LHCN-M2 (cell line): ENCODE results near the gene CHRNA4. TPM values are rescaled to one million over a fixed set of nuclear protein-coding genes. Genes with fewer than 3 reads are reported as not detected.

Experiments used
- DNase-seq: peaks from one replicate; pipeline ENCODE4 v3.0.0-alpha.2; 2012; ENCODE audit warnings: low read depth
- total RNA-seq: library from RNA; depleted of rRNA; stranded (reverse); fragments of >200 nt; gene quantifications from 2 replicates; pipeline ENCODE4 v1.2.3, GENCODE V29; 2014

Gene CHRNA4
- total RNA-seq, 1 experiment from 2014 or later: not detected

DNA sequence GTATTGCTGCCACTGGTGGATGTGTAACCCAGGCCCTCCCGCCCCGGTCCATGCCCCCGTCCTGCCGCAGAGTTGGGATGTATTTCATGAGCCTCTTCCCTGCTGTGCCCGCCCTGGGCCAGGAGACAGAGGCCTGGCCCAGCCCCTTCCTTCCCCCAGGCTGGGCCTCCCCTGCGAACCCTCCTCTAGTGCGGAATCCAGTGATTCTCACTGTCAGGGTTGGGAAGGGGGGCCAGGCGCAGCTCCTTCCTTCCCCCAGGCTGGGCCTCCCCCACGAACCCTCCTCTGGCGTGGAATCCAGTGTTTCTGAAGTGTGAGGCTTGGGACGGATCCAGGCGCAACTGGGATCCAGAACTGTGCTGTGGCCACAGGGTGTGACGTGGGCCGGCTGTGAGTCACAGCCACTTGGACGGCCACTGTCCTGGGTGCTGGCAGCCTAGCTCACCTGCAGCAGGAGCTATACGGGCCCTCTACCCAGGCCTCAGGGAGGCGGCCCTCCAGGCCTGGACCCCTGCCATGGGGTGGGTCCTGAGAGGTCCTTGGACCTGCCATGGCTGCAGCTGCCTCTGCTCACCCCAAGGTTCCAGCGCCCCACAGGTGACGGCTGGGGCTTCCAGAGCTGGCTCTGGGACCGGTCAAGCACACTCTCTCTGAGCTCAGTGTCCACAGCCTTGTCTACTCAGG is 39.9 kb downstream of the CHRNA4 start:
- no peak for DNase-seq

DNA sequence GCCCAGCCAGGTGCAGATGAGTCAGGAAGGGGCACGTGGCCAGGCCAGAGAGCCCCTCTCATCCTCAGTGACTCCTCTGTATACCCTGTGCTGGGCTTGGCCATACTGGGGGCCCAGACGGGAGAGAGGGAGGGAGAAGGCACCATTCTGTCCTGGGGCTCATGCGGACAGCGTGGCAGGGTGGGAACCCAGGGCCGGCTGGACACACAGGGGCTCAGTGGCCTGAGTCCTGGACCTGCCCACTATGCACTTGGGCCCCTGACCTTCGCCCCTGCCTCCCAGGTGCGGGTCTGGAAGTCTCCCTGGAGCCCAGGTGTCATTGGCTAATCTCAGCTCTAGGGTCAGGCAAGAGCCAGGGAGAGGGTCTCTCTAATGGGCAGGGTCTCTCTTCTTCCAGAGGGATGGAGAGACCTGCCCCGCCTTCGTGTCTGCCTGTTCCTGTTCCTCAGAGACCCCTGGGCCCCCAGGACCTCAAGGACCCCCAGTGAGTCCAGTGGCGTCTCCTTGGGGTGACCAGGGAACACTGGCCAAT is 40.5 kb downstream of the CHRNA4 start:
- DNase-seq: no peak

DNA sequence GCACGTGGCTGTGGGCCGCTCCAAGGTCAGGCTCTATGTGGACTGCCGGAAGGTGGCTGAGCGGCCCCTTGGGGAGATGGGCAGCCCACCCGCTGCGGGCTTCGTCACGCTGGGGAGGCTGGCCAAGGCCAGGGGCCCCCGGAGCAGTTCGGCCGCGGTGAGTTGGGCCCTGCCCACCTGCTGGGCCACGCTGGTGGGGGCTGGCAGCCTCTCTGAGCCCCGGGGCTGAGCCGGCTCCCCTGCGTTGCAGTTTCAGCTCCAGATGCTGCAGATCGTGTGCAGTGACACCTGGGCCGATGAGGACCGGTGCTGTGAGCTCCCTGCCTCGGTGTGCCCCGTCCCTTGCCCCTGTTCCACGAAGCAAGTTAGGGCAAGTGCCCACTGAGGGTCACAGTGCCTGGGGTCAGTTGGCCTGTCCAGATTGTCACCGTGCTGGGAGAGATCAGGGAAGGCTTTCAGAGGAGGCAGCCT is 41.1 kb downstream of the CHRNA4 start:
- DNase-seq: no peak

DNA sequence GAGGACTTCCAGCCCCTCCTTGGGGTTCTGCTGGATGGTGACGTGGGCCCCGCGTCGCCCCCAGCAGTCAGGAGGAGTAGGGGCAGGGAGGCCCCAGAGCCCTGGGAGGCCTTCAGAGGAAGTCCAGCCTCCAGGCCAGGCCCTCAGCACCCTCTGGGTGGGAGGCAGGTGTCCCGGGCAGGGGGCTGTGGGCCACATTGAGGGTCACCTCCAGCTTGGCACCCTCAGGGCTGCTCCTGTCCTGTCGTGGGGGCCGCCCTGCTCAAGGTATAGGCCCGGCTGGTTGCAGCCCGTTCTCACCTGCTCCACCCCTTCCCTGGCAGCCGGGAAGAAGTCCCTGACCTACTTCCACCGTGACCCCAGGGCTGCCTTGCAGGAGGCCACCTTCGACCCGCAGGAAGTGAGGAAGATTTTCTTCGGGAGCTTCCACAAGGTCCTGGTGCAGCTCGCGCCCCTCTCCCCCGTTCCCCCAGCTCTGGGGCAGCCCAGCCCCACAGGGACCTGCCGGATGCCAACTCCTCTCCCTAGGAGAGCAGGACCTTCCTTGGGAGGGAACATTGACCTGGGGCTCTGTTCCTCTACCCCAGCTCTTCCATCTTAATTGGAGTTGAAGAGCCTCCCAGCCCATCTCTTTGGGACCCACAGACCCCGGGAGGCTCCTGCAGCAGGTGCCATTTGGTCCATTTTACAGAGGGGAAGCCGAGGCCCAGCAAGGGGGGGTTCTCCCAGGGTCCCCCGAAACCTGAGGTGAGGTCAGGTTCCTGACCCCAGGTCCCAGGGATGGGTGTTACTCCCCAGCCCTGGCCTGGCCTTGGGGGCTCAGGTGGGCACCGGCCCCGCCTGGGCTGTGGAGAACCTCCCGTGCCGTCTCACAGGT is 41.7 kb downstream of the CHRNA4 start:
- DNase-seq: no peak

DNA sequence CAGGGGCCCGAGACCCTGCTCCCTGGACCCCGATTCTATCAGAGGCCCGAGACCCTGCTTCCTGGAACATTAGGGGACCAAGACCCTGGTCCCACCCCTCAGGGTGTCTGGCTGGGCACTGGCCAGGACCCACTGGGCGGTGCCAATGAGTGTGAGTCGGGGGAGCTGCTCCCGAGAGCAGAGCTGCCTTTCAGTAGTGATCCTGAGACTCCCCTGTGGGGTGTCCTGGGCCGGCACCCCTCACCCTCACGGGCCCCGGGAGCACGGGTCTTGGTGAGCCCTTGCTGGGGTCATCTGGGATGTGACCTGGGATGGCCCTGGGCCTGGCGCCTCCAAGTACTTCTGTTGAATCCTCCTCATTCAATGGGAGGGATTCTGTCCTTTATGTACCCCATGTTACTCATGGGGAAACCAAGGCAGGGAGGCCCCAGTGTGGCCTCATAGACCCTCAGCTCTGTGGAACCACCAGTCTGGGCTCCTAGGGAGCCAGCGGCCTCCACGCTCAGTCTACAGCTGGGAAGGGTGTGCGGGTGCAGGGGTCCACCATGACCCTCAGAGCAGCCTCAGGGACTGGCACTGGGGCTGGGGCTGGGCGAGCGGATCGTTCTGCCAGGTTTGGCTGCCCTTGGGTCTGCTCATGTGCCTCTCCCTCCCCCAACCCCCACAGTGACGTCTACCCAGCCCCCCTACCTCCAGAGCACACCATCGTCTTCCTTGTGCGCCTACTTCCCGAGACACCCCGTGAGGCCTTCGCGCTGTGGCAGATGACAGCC is 42.6 kb downstream of the CHRNA4 start:
- no peak for DNase-seq

DNA sequence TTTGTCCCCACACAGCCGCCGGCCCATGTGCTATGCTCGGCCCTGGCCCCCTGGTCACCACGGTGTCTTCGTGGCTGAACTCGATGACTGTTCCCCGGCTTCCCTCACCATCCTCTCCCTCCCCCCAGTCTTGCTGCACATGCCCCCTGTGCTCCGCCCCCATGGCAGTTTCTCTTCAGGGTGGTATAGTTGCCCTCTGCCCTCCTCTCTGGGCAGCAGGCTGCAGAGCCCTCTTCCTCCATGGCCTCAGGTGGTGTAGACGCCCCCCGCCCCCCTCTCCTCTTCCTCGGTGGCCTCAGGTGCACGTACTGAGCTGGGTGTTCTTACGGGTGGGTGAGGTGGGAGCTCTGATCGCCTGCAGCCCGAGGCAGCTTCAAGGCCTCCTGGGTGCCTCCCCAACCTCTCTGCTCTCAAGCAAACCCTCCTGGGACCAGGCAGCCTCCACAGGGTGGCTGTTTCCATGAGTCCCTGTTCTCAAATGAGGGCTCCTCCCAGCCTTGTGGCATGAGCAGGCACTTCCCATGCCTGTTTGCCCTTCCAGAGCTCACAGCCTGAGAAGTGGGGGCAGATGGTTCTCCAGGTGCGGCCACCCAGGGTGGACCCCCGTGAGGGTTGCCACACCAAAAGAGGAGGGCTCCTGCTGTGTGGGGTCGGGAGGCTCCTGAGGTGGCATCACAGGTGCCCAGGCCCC is 43.4 kb downstream of the CHRNA4 start:
- no peak for DNase-seq

DNA sequence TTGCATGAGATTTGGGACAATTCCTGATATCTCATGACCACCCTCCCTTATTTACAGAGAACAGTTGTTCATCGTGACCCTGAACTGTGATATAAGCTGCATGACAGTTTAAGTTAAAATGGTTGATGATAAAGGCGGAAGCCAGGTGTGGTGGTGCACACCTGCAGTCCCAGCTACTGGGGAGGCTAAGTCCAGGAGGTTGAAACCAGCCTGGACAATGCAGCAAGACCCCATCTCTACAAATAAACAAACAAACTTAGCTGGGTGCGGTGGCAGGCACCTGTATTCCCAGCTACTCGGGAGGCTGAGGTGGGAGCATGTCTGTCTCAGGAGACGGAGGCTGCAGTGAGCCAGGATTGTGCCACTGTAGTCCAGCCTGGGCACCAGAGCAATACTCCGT is 44.1 kb downstream of the CHRNA4 start:
- DNase-seq: no peak

DNA sequence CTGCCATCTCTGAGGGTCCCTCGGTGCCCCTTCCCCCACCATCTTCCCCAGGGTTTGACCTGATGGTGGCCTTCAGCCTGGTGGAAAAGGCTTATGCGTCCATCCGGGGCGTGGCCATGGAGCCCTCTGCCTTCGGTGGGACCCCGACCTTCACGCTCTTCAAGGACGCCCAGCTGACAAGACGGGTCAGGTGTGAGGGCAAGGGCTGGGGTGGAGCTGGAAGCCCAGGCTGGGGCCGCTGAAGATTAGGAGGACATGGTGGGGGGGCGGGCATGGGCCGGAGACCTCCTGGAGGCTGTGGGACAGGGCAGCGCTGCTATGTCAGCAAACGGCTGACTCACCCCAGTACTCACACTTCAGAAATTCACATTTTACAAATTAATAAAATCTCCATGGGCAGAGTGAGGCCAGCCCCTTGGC is 44.6 kb downstream of the CHRNA4 start:
- DNase-seq: no peak

DNA sequence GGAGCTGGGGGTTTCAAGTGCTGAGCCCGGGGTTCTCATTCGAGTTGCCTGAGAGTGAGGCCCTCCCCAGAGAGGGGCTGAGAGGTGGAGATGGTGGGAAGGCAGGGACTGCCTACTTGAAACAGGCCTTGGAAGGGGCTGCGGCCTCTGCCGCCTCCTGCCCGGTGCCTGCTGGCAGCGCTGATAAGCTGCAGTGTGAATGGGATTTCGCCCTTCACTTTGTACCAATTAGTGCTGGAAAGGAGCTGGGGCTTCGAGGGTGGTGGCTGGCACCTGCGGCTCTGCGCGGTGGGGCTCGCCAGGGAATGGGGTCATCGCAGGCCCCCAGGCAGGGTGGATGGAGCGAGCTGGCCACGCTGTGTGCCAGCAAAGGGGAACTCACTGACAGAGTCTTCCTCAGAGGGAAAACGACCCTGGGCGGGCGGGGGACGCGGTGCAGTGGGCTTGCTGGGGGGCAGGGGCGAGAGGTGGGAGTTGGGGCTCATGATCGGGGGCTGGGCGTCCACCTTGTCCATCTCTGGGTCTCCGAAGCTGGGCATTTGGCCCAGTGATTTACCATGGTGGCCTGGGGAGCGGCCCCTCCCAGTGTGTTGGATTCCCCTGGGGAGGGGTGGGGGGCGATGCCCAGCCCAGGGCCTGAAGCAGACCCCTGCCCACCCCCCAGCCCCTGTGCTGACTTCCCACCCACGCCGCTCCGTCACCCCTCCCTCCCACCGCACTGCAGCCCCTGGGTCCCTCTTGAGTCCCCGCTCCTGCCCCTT is 45.2 kb downstream of the CHRNA4 start:
- DNase-seq: no peak

DNA sequence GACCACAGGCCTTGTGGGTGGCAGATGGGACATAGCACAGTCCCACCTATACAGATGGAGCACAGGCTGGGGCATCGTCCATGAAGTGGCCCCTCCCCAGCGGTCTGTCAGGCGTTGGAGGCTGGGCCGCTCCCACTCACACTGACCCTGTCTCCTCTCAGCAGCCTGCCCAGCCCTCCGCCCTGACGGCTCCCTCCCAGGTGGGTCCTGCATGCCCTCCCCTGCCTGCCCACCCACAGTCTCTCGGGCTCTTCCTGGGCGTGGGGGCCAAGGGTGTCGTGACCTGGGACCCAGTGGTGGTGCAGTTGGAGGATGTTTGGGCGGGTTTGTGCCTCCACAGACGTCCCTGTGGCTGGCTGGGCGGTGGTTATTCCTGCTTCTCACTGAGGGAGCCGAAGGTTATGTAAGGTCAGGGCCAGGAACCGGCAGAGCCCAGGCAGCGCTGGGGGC is 45.9 kb downstream of the CHRNA4 start:
- DNase-seq: no peak

DNA sequence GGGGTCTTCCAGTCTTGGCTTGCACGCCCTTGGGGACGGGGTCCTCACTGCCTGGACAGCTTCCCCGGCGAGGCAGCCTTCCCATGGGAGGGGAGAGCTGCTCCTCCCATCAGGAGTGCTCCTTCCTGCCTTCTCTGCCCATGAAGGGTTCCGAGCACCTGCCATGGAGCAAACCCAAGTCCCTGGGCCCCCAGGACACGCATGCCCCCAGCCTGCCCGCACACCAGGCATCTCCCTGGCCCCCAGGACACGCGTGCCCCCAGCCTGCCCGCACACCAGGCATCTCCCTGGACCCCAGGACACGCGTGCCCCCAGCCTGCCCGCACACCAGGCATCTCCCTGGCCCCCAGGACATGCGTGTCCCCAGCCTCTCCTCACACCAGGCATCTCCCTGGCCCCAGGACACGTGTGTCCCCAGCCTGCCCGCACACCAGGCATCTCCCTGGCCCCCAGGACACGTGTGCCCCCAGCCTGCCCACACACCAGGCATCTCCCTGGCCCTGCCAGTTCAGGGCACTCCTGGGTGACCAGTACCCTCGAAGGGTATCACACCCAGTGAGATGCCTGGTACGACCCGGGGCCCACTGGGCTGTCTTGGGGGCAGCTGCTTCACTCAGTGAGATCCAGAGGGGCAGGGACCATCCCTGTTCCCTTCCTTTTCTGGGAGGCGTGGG is 46.4 kb downstream of the CHRNA4 start:
- DNase-seq: no peak

DNA sequence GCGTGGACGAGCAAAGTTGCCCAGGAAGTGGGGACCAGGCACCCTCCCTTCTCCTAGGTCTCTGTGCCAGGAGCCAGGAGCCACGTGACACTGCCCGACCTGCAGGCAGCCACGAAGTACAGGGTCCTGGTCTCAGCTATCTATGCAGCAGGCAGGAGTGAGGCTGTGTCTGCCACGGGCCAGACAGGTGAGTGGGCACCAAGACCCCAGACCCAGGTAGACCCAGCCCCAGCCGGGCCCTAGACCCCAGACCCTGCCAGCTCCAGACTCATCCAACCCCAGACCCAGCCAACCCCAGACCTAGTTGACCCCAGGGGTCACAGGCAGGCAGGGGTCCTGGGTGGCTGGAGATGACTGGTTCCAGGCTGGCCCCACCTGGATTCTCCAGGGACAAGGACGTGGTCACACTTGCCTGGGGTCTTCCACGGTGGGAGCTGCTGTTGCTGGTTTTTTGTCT is 47.1 kb downstream of the CHRNA4 start:
- DNase-seq: no peak

DNA sequence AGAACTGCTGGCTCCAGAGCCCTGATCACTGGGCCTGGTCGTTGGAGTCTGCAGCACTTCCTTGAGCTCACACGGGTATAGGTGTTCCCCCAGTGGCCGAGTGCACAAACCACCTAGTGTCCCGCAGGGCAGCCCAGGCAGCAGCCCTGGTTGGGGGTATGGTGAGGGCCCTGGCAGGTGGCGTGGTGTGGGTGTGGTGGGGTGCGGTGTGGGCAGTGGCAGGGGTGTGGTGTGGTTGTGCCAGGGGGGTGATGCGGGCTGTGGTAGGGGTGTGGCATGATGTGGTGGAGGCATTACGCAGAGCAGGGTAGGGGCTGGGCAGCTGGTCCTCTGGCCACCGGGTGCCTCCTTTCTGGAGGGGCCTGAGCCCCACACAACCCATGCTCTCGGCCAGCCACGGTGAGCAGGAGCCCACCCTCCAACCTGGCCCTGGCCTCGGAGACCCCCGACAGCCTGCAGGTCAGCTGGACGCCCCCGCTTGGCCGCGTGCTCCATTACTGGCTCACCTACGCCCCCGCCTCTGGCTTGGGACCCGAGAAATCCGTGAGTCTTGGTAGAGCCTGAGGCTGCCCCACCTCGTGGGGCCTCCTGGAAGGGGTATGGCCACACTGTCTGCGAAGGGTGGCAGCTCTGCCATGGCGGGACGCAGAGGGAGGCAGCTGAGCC is 47.7 kb downstream of the CHRNA4 start:
- DNase-seq: no peak

DNA sequence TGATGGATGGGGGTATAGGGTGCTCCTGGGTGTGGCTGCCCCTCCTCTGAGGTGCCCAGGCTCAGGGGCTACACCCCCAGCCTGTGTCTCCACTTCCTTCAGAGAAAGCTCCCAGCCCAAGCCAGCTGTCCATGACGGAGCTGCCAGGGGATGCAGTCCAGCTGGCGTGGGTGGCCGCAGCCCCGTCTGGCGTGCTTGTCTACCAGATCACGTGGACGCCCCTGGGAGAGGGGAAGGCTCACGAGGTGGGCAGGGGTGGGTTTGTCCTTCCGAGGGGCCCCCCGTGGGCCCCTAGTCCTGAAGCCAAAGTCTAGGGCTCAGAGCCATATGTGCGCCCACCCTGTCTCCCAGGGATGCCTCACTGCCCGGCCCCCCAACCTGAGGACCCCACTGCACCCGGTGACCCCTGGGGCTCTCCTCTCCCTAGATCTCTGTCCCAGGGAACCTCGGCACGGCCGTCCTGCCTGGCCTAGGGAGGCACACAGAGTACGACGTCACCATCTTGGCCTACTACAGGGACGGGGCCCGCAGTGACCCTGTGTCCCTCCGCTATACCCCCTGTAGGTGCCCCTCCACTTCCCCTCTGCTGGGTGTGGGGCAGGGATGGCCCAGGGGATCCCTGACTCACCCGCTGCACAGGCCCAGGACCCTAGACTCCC is 48.3 kb downstream of the CHRNA4 start:
- DNase-seq: no peak

DNA sequence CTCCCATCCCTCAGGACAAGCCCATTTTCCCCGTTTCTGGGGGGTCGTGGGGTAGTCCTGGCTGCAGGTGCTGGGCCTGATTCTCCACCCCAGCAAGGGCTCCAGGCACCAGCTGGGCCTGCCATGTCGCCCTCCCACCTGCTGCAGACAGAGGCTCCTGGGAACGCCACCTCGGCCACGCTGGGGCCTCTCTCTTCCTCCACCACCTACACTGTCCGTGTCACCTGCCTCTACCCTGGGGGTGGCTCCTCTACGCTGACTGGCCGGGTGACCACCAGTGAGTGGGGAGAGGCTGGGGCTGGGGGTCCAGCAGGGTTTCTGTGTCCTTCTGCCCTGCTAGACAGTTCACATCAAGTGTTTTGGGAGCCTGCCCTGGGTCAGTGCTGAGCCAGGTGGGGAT is 48.9 kb downstream of the CHRNA4 start:
- DNase-seq: no peak

DNA sequence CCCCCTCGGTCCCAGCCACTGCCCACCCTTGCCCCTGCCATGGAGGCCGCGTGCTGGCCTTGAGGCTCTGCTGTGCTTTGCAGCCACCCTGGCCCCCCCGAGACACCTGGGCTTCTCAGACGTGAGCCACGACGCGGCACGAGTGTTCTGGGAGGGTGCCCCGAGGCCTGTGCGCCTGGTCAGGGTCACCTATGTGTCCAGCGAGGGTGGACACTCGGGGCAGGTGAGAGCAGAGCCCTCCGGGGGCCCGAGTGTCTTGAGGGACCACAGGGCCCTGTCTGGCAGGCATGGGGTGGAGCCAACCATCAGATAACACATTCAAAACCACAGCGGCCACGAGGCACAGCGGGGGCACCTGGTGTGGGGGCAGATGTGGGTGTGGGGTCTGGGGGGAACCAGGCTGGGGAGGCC is 49.3 kb downstream of the CHRNA4 start:
- no peak for DNase-seq

DNA sequence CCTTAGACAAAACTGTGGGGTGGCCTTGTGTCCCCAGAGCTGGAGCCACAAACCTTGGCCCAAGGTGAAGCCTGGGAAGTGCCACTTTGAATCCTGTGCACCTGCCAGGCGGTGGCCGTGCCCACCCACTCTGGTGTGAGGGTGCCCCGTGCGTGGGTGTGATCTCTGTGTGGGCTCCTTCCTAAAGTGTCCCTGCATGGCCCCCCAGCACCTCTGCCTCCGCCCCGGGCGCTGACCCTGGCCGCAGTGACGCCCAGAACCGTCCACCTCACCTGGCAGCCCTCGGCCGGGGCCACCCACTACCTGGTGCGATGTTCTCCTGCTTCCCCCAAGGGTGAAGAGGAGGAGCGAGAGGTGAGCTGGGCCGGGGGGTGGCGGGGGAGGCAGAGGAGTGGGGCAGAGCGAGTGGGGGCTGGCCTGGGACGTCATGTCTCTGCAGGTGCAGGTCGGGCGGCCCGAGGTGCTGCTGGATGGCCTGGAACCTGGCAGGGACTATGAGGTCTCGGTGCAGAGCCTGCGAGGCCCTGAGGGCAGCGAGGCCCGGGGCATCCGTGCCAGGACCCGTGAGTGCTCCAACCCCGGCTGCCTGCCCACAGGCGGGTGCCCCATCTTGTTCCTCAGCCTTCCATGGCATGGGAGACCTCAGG is 49.8 kb downstream of the CHRNA4 start:
- DNase-seq: no peak
